HG03457 (cell line): ENCODE results near the gene SULT1E1.

Source experiments
- ATAC-seq: cut with Tn5 transposase; IDR thresholded peaks from one replicate; pipeline ENCODE4 v1.9.1; 2021; ENCODE audit warnings: moderate number of reproducible peaks; ENCODE audit not compliant: unreplicated experiment

SULT1E1 gene

GRCh38 chr4:69800599-69800998, 59.3 kb downstream of the SULT1E1 start:
- ATAC-seq = no peak

- no peak for ATAC-seq
Measured at GRCh38 chr4:69799337-69799736, 60.6 kb downstream of the SULT1E1 start.

GRCh38 chr4:69793732-69794131, 66.2 kb downstream of the SULT1E1 start:
- ATAC-seq = no peak
